Stimulated activated CD8-positive, alpha-beta memory T cell treated with anti-CD3 and anti-CD28 coated beads, Interleukin-7, amount 100 ng/mL, for 48 hours (primary cell): ENCODE data around the gene ETS1.
"Not testable (repeated sequence)": the region's sequence is repeated elsewhere in the genome, so short reads cannot be mapped to it uniquely, and the experiment has no call there.

Experiments
- DNase-seq, 2 donors: peaks; one replicate each; pipeline ENCODE4 v3.0.0-alpha.2; 2020; ENCODE audit warnings: low read depth in 1 of 2; ENCODE audit errors: extremely low read depth in 1 of 2

Gene ETS1

DNA sequence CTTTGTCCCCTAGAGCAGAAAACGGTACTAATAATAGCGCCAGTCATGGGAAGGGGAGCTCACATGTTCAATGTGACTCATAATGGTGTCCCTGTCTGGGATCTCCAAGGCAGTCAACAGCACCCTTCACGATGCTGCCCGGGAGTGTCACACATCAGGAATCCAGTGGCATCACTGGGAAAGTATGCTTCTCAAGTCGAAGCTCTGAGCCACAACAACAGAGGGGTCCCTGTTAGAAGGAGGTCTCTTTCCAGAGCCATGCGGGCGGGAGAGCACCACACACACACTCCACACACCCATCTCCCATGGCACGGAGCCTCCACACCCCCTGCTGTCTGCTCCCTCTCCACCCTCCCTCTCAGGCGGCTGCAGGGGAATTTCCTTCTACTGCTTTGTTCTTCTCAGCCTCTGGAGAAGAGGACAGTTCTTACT, 119.7 kb downstream of the ETS1 start:
- no peak for DNase-seq

DNA sequence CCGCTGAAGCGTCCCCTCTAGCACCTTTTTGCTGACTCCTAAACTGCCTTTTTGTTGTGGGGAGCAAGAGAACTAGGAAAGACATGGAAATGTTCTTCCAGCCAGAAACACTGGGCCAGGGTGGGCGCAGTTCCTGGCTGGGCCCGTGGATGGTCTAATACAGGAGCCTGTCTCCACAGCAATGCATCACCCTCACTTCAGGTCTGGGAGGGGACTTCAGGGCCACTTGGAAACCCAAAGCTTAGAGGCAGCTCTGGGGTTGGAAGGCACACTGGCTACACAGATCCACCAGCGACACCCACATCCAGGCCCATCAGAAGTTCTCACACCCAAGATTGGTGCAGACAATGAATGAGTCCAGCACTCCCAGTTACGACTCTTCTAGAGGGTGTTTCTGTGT, 120.3 kb downstream of the ETS1 start:
- DNase-seq = no peak

DNA sequence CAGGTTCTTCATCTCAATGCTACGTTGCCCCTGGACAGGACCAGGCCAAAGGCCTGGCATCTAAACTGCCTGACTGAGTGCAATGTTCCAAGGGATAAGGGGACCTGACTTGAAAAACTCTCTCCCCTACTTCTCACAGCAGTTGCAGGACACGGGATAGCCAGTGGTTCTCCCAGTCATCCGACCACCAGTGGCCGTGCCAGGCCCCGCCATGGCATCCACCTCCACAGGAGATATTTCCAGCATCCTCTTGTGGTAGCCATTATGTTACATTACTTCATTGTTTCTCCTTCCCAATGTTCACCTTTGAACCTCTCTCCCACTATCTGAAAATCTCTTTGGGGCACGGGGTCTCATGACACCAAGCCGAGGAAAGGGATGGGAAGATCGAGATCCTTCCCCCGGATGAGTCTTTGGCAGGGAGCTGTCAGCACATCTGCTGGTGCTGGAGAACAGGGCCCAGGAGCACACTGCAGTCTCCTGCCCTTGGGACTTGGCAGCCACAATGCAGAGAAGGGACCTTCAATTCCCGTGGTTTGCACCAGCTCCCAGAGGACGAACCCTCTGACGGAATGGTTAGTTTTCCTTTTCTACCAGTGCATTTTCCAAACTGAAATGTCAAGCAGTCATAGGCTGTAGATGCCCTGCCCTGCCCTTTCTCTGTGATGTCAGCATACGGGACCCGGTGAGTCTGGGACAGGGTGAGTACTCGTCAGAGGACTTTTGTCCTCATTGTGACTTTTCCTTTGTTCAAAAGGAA, 121.2 kb downstream of the ETS1 start:
- no peak for DNase-seq

DNA sequence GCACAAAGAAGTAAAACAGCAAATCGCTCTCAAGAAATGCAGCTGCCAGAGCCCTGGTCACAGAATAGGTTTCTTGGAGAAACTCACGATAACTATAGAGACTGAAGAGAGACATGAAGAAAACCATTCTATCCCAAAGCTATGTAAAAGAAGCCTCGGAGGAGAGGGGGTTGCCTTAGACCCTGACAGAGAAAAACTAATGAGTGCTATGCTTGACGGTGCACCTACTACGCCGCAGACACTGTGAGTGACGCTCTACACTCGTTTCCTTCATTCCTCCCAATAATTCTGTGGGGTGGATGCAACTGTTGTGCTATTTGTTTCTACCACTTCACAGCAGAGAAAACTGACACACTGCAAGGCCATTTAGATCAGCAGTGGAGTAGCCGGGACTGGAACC, 121.8 kb downstream of the ETS1 start:
- no peak for DNase-seq

DNA sequence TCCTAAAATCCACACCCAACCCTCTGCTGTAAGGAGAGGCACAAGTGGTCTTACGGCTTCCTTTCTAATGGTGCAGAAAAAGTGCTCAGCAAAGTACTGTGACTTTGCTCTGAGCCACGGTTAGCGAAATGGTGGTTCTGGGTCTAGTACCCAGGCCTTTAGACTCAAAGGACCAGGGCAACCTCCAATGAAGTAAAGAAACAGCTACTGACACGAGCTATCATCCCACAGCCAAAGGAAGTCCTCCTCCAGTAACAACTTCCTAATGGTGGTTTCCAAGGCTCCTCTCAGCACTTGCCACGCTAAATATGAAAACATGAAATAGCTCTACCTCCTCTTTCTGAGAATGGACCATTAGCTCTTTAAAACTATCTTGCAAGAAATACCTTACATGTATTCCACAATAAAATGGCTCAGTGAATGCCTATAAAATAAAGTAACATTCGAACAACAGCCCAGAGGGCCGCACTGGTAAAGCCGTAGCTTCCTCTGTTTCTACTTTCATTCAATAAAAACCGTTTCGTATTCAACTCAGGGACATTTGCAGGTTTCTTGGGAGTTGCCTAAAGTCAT, 122.4 kb downstream of the ETS1 start:
- no peak for DNase-seq

DNA sequence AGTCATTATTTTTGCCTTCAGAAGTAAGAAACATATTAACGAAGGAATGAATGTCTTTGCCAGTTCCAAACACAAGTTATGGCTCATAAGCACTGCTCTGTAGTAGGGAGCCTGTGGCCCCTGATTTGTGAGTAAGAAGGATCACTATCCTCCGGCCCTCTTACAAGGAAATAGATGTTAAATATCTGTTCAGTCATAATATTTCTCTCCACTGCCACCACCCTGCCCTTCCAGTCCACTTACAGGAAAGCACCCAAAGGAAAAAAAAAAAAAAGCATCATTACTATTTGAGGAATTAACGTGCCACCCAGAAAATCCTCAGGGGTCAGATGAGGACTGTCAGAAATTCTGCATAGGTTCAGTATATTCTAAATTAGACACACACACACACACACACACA, 123.4 kb downstream of the ETS1 start:
- DNase-seq = no peak

DNA sequence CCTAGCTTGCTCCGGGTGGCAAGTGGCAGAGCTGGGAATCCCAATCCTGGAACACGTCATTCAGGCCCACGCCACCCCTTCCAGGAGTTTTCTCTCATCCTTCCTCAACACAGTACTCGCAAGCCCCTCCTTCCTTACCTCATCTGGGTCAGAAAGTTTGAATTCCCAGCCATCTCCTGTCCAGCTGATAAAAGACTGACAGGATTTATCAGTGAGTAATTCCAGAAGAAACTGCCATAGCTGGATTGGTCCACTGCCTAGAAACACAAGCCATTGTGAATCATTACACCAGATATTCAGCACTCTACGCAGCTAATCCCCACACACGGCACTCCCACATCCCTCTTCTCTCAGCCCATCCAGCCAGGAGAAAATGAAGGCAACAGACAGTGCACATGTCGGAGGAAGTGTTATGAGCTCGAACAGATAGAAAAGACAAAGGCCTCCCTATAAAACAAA, 124.0 kb downstream of the ETS1 start:
- DNase-seq = no peak

DNA sequence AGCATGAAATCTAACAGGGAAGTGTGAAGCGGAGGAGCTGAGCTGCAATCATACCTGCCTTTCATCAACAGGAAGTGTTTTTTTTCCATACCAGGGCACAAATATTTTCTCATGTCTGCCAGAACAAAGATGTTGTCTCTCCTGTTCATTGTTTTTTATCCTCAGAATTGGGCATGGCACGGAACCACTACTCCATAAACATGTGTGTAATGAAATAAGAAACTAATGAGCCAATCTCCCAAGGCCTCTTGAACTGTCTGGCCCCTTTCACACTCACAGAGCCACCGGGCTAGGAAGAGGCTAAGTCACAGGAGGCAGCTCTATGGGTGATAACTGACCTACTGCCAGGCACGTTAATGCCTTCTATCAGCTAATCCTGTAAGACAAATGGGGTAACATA, 124.4 kb downstream of the ETS1 start:
- DNase-seq = no peak

DNA sequence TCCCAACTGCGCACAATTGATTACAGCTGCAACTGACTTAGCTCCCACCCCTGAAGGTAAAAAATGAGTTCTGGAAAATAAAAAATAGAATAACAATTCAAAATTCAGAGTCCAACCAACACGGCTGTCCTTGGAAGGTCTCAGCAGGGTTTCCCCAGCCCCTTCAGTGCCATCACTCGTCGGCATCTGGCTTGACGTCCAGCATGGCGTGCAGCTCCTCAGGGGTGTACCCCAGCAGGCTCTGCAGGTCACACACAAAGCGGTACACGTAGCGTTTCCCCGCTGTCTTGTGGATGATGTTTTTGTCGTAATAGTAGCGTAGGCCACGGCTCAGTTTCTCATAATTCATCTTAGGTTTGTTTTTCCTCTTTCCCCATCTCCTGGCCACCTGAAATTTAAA, 125.2 kb downstream of the ETS1 start:
- DNase-seq = no peak

DNA sequence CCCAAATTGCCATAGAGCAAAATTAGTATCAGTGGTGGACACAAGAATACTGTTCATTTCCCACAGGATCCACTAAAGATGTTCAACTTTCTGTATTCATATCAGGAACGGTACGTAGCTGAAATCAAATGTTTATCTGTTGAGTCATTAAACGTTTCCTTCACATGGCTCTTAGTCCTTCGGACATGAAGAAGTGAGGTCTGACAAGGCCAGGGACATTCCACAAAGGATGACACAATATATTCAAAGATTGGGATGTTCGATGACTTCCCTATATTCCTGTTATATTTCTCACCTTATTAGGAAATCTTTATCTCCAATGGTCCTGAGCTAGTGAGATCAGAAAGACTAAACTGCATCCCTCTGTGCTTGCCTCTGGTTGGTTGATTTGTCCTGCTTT, 129.0 kb downstream of the ETS1 start:
- DNase-seq = no peak

DNA sequence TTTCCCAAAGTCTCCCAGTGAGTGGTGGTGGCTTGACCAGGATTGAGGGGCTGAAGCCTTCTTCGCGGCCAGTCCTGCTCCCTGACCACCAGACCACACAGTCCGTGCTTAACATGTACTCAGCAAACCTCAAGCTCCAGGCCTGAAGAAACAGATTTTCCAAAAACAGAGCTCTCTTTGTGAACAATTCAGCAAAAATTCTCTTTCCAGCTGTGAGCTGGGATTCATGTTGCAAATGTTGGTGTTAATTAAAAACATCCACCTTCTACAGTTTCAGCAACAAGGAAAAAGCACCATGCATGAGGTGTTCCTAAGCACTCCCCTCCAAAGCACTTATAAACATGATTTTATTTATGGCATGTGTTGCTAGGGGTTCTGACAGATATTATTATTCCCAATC, 129.5 kb downstream of the ETS1 start:
- no peak for DNase-seq

DNA sequence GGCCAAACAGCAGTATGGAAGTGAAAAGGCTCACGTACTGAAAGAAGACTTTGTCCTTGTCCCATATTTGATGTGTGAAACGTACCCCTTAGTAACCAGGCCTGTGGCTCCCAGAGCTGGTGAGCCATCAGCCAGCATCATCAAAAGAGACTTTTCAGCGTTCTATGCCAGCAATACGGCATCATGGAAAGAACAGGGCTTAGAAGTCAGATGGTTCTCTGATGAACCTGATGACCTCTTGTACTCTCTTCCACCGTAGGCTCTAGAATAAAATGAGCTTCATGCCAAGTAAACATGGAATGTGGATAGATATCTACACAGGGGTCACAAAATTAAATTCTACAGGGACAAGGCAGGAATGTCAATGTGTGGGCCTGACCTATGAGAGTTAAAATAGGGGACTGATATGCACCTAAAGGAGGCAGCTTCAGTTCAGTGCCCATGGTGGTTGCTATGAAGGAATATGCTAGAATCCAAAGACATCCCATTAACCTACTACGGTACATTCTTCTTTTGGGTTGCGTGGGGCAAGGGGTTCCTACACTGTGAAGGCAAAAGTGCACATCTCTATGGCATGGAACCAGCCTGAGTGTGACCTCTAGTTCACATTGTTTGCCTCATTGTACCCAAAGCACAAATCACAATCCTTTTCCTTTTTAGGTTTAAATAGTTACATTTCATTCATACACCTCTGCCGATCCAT, 130.6 kb downstream of the ETS1 start:
- DNase-seq = no peak

DNA sequence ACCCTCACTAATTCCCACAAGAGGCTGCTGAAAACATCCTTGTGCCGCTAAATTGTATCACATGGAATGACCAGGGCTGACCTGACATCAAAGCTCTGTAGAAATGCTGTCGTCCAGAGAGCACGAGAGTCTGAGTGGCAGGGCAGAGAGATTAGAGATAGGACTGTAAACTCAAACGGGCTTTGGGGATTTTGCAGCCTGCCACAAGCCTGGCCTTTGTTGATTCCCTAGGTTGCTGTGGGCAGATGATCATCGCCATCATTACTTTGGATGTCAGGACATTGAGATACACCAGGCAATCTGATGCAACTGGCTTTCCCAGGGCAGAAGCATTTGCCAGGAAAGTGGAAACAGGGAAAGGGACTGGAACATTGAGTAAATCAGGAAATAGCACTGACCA, 131.6 kb downstream of the ETS1 start:
- DNase-seq = no peak

DNA sequence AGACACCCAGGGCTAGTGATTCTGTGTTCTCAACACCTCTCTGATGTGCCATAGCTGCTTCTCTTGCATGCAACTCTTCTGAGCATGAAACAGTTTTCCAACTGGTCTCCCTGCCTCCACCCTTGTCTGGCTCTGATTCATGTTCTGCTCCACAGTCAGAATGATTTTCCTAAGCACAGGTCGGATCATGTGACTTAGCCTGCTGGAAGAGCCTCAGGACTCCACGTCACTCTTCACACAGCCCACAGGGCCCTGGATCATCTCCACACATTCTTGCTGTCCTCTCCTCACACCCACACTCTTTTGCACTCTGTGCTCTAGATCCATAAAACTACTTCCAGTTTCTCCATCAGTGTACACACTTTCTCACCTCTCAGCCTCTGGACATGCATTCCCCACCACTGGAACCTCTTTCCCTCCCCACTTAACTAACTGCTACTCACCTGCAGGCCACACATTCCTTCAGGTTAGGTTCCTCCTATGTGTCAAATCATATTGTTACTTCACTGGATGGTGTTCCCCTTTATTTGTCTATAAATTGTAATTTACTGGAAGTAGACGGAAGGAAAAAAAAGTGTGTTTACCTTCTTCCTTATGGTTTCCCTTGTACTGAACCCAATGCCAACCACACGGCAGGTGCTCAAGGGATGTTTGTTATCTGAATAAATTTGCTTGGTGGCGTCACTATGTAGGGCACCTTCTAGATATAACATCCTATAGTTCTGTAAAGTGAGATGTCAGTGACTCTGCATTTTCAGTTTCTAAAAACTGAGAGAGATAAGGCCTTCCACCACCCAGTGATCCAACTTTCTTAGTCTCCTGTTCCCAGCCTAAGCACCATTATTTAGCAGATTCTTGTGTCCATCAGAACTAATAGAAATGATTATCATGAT, 133.7 kb downstream of the ETS1 start:
- no peak for DNase-seq

DNA sequence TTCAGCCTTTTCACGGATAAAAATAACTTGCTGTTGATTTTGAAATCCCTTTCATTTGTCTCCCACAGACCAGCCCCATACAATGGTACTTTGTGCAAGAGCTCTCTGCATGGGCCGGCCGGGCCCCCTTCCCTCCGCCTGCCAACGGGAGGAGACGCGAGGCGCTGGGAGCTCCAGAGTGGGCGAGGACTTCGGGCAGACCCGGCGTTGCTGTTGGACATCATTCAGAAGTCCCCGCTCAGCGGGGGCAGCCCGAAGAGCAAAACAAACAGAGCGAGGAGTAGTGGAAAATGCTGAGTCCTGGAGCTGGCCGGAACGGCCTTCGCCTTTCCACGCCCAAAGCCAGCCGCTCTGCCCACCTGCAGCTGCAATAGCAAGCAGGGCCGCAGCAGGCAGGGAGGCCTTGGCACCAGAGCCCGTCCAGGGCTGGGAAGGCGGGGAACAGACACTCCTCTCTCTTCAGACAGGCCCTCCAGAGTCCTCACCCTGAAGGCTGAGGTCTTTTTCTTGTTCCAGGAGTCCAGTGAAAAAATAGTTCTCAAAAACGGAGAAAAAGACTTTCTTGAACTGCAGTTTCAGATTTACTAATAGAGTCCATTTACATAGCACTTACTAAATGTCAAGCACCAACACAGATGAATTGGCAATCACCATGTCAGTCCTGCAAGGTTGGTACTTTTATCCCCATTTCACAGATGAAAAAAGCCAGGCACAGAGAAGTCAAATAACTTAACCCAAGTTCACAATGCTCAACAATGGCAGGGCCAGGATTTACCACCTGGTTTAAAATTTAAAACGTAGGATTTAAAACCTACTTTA, 135.5 kb downstream of the ETS1 start:
- no peak for DNase-seq

DNA sequence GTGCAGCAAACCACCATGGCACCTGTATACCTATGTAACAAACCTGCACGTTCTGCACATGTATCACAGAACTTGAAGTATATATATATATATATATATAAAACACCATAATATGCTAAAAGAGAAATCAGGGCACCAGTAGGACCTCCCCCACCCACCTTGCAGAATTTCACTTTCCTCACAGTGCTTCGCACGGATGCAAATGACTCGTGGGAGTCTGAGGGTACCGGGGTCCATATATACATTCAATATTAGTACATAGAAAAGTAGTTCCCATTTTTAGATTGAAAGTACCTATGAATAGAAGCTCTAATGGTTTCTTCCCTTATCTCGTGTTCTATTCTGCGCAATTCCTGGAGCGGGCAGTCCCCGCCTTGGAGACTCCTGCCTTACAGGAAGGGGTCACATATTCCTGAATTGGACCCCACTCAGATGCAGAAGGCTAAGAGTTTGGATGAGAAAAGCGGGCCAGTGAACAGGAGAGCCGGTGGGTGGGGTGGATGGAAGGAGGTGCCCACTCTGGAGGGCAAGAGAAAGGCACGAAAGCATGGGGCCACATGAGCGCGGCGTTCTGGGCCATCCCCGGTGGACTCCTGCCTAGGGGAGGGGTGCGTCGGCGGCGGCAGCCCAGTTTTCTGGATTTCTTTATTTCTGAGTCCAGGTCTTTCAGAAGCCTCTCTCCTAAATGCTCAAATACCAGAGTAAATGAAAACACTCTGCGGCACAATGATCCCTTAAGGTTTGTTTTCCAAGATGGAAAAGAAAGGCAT, 136.3 kb downstream of the ETS1 start:
- no peak for DNase-seq

DNA sequence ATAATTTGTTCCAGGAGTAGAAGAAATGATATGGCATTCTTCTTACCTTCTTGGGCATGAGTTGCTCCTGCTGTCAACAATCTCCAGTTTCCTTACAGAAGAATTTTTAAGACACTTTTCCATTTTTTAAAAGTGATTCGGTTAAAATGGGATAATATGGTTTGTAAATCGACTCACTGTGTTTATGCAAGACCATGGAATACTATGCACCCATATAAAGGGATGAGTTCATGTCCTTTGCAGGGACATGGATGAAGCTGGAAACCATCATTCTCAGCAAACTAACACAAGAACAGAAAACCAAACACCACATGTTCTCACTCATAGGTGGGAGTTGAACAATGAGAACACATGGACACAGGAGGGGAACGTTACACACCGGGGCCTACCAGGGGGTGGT, 136.9 kb downstream of the ETS1 start:
- DNase-seq = not testable (repeated sequence)

DNA sequence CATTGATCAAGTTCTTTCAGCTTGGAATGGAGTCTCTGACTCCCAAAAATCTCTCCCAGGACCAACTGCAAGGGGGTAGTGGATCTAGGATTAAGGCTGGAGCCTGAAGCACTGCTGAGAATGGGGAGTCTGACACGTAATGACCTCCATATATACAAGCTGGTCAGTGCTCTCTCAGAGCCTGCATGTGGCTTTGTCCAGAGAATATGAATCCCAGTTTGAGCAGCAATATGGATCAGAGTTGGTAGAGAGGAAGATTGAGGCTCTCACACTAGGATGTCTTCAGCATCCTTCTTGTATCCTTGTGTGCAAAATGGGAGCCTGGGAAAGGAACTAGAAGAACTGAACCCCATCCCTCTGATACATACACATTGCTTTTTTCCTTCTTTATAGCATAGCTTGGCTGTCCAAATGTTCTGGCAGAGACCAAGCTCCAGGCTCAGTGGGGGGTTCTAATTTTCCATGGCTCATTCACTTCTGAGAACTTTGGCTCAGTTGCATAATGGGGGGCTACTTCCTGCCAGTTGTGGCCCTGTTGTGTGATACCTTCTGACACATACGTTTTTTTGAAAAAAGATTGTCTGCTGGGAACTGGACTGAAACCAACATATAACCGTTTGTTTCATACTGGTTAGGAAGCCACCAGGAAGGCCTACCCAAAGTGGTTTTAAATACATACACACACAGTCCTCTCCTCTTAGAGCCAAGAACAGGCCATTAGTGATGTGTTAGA, 138.2 kb downstream of the ETS1 start:
- DNase-seq = no peak
